Hepatocyte (in vitro differentiated cells): ENCODE data around the gene C3orf20. TPM values are rescaled to one million over a fixed set of nuclear protein-coding genes. Genes with fewer than 3 reads are reported as not detected.

ENCODE experiments used
- DNase-seq: peaks from one replicate; pipeline ENCODE4 v3.0.0-alpha.2; 2016; ENCODE audit warnings: low spot score
- H2AFZ ChIP-seq: fragments of 200-600 bp; sonication (generic); 2 replicates; pipeline ENCODE4 v1.6.0; 2016; ENCODE audit warnings: antibody characterized with exemption, mild to moderate bottlenecking
- H3K27ac ChIP-seq: fragments of 200-600 bp; sonication (generic); 2 replicates; pipeline ENCODE4 v1.5.1; 2016; ENCODE audit warnings: mild to moderate bottlenecking
- H3K27me3 ChIP-seq: fragments of 200-600 bp; sonication (generic); 2 replicates; pipeline ENCODE4 v1.6.1; 2016
- H3K36me3 ChIP-seq: fragments of 200-600 bp; sonication (generic); replicated peaks from 2 replicates; pipeline ENCODE4 v1.5.1; 2016; ENCODE audit warnings: low read depth; ENCODE audit not compliant: insufficient read depth
- H3K4me1 ChIP-seq: fragments of 200-600 bp; sonication (generic); 2 replicates; pipeline ENCODE4 v1.5.1; 2016; ENCODE audit warnings: mild to moderate bottlenecking, moderate library complexity; ENCODE audit not compliant: insufficient read depth
- H3K4me2 ChIP-seq: fragments of 200-600 bp; sonication (generic); 2 replicates; pipeline ENCODE4 v1.6.0; 2016
- H3K4me3 ChIP-seq: fragments of 200-600 bp; sonication (generic); 2 replicates; pipeline ENCODE4 v1.5.1; 2016; ENCODE audit warnings: mild to moderate bottlenecking
- H3K79me2 ChIP-seq: fragments of 200-600 bp; sonication (generic); 2 replicates; pipeline ENCODE4 v1.6.0; 2017; ENCODE audit warnings: mild to moderate bottlenecking
- H3K9me2 ChIP-seq: fragments of 200-600 bp; sonication (generic); replicated peaks from 2 replicates; pipeline ENCODE4 v1.6.0; 2017; ENCODE audit warnings: mild to moderate bottlenecking; ENCODE audit not compliant: insufficient read depth
- H3K9me3 ChIP-seq: fragments of 200-600 bp; sonication (generic); 2 replicates; pipeline ENCODE4 v1.5.1; 2016; ENCODE audit warnings: low read depth, mild to moderate bottlenecking
- H4K20me1 ChIP-seq: fragments of 200-600 bp; sonication (generic); 2 replicates; pipeline ENCODE4 v1.6.0; 2016; ENCODE audit warnings: mild to moderate bottlenecking; ENCODE audit not compliant: insufficient read depth, poor library complexity, severe bottlenecking
- CTCF ChIP-seq: fragments of 200-600 bp; sonication (generic); IDR thresholded peaks from 2 replicates; pipeline ENCODE4 v1.5.1; 2016; ENCODE audit warnings: antibody characterized with exemption, mild to moderate bottlenecking; ENCODE audit not compliant: poor library complexity
- EZH2 ChIP-seq: fragments of 200-600 bp; sonication (generic); IDR thresholded peaks from 2 replicates; pipeline ENCODE4 v1.6.1; 2016; ENCODE audit warnings: antibody characterized with exemption, mild to moderate bottlenecking, borderline replicate concordance
- EZH2phosphoT487 ChIP-seq: fragments of 200-600 bp; sonication (generic); IDR thresholded peaks from one replicate; pipeline ENCODE4 v1.6.1; 2018; ENCODE audit warnings: antibody characterized with exemption, mild to moderate bottlenecking, low read depth, moderate library complexity; ENCODE audit not compliant: unreplicated experiment, severe bottlenecking
- WGBS: methylation state at CpG from one replicate; pipeline ENCODE4 v1.1.6; 2016; ENCODE audit warnings: low lambda C conversion rate; ENCODE audit errors: missing lambda C conversion rate; 5-methylcytosine and 5-hydroxymethylcytosine counted together
- polyA plus RNA-seq: library from polyadenylated mRNA; unstranded; fragments of >200 nt; fragmentation: Nextera tagmentation; extraction: Ambion mirVana; gene quantifications from 2 replicates; pipeline ENCODE4 v1.2.1, GENCODE V29; 2016
- total RNA-seq: library from RNA; depleted of rRNA; stranded (reverse); fragments of >200 nt; gene quantifications from 2 replicates; pipeline ENCODE4 v1.2.3, GENCODE V29; 2014

The C3orf20 gene
- total and polyA plus RNA-seq, 2 experiments from 2014 or later: 0.07 TPM; not detected in 1

GRCh38 chr3:14761866-14762265 is 86.9 kb downstream of the C3orf20 start:
- Histone ChIP-seq H3K4me1 (no peaks in the 10 kb centered on the region), H2AFZ (no peak overlapping the region), H3K36me3 (no peaks in the 10 kb centered on the region), H3K27ac (no peak overlapping the region), H3K4me3 (no peak overlapping the region), H3K27me3 (no peaks in the 10 kb centered on the region), H3K9me3 (no peaks in the 10 kb centered on the region), H3K79me2 (no peaks in the 10 kb centered on the region), H3K4me2 (no peak overlapping the region), H3K9me2 (no peaks in the 10 kb centered on the region), H4K20me1 (no peaks in the 10 kb centered on the region)
- 96% methylated on average over 2 of the region's 2 CpGs for WGBS
- TF ChIP-seq EZH2 (no peak), EZH2phosphoT487 (no peak), CTCF (no peak)
- DNase-seq: no peak

- DNase-seq: no peak
- H3K4me3 ChIP-seq: no peak overlapping the region
- H3K4me1 ChIP-seq: no peaks in the 10 kb centered on the region
- no peaks in the 10 kb centered on the region for H3K27me3 ChIP-seq
- no peak for TF ChIP-seq CTCF
- no peak for TF ChIP-seq EZH2phosphoT487
- TF ChIP-seq EZH2: no peak
- H4K20me1 ChIP-seq: no peaks in the 10 kb centered on the region
- H2AFZ ChIP-seq: no peak overlapping the region
- H3K4me2 ChIP-seq: no peak overlapping the region
- WGBS: 88% methylated on average over 3 of the region's 3 CpGs
- H3K9me2 ChIP-seq: no peaks in the 10 kb centered on the region
- no peaks in the 10 kb centered on the region for H3K36me3 ChIP-seq
- no peaks in the 10 kb centered on the region for H3K79me2 ChIP-seq
- no peaks in the 10 kb centered on the region for H3K9me3 ChIP-seq
- no peak overlapping the region for H3K27ac ChIP-seq
These were observed 87.8 kb downstream of the C3orf20 start for GRCh38 chr3:14762701-14763100.

- H3K9me3 ChIP-seq: no peaks in the 10 kb centered on the region
- no peaks in the 10 kb centered on the region for H3K79me2 ChIP-seq
- no peaks in the 10 kb centered on the region for H3K36me3 ChIP-seq
- no peak overlapping the region for H3K4me3 ChIP-seq
- no peaks in the 10 kb centered on the region for H3K9me2 ChIP-seq
- H3K4me2 ChIP-seq: no peak overlapping the region
- H3K4me1 ChIP-seq: no peaks in the 10 kb centered on the region
- no peak for DNase-seq
- no peaks in the 10 kb centered on the region for H3K27me3 ChIP-seq
- H2AFZ ChIP-seq: no peak overlapping the region
- no peak overlapping the region for H3K27ac ChIP-seq
- WGBS: 83% methylated on average over 8 of the region's 8 CpGs
- no peak for TF ChIP-seq EZH2
- TF ChIP-seq CTCF: no peak
- no peak for TF ChIP-seq EZH2phosphoT487
- no peaks in the 10 kb centered on the region for H4K20me1 ChIP-seq
These were observed 89.6 kb downstream of the C3orf20 start for GRCh38 chr3:14764331-14765059.
